Karpas-422 (cell line): ENCODE results near the gene ATP5MC3. TPM values are rescaled to one million over a fixed set of nuclear protein-coding genes. Genes with fewer than 3 reads are reported as not detected.

Source experiments
- DNase-seq: peaks from one replicate; pipeline ENCODE4 v3.0.0-alpha.2; 2015
- H2AFZ ChIP-seq: fragments of 200-600 bp; sonication (generic); 2 replicates; pipeline ENCODE4 v1.6.1; 2014; ENCODE audit warnings: antibody characterized with exemption, low read length, mixed read lengths
- H3K27ac ChIP-seq: fragments of 200-600 bp; sonication (generic); 2 replicates; pipeline ENCODE4 v1.5.1; 2014; ENCODE audit warnings: mild to moderate bottlenecking, low read length, moderate library complexity
- H3K27me3 ChIP-seq: fragments of 200-600 bp; sonication (generic); 2 replicates; pipeline ENCODE4 v1.6.1; 2014; ENCODE audit warnings: low read length, mixed read lengths
- H3K36me3 ChIP-seq: fragments of 200-600 bp; sonication (generic); 2 replicates; pipeline ENCODE4 v1.6.1; 2014; ENCODE audit warnings: low read length, mixed read lengths; ENCODE audit not compliant: insufficient read depth
- H3K4me1 ChIP-seq: fragments of 200-600 bp; sonication (generic); 2 replicates; pipeline ENCODE4 v1.6.1; 2014; ENCODE audit warnings: mild to moderate bottlenecking, low read length, mixed read lengths
- H3K4me2 ChIP-seq: fragments of 200-600 bp; sonication (generic); 2 replicates; pipeline ENCODE4 v1.6.1; 2014; ENCODE audit warnings: low read length, low read depth, mild to moderate bottlenecking; ENCODE audit not compliant: poor library complexity, severe bottlenecking
- H3K4me3 ChIP-seq: fragments of 200-600 bp; sonication (generic); 2 replicates; pipeline ENCODE4 v1.5.1; 2014; ENCODE audit warnings: mild to moderate bottlenecking, antibody characterized with exemption, low read length, mixed read lengths
- H3K79me2 ChIP-seq: fragments of 200-600 bp; sonication (generic); 2 replicates; pipeline ENCODE4 v1.6.1; 2014; ENCODE audit warnings: mild to moderate bottlenecking, low read length, mixed read lengths
- H3K9ac ChIP-seq: fragments of 200-600 bp; sonication (generic); 2 replicates; pipeline ENCODE4 v1.6.0; 2014; ENCODE audit warnings: low read length
- H3K9me2 ChIP-seq: fragments of 200-600 bp; sonication (generic), shearing (Covaris generic); replicated peaks from 2 replicates; pipeline ENCODE4 v1.6.0; 2014; ENCODE audit warnings: mild to moderate bottlenecking, low read length, moderate library complexity; ENCODE audit not compliant: insufficient read depth
- H3K9me3 ChIP-seq: fragments of 300-700, 200-600 bp; sonication (generic); 2 replicates; pipeline ENCODE4 v1.6.1; 2014; ENCODE audit warnings: low read length, mixed read lengths
- H4K20me1 ChIP-seq: fragments of 200-600 bp; sonication (generic); 2 replicates; pipeline ENCODE4 v1.6.1; 2014; ENCODE audit warnings: mild to moderate bottlenecking, antibody characterized with exemption, low read length, low read depth; ENCODE audit not compliant: insufficient read depth
- total RNA-seq: library from RNA; depleted of rRNA; stranded (reverse); fragments of >200 nt; shearing (Covaris generic); gene quantifications from 2 replicates; pipeline ENCODE4 v1.2.3, GENCODE V29; 2014; ENCODE audit warnings: low replicate concordance

ATP5MC3 gene
- total RNA-seq, 1 experiment from 2014 or later: 403 TPM

DNA sequence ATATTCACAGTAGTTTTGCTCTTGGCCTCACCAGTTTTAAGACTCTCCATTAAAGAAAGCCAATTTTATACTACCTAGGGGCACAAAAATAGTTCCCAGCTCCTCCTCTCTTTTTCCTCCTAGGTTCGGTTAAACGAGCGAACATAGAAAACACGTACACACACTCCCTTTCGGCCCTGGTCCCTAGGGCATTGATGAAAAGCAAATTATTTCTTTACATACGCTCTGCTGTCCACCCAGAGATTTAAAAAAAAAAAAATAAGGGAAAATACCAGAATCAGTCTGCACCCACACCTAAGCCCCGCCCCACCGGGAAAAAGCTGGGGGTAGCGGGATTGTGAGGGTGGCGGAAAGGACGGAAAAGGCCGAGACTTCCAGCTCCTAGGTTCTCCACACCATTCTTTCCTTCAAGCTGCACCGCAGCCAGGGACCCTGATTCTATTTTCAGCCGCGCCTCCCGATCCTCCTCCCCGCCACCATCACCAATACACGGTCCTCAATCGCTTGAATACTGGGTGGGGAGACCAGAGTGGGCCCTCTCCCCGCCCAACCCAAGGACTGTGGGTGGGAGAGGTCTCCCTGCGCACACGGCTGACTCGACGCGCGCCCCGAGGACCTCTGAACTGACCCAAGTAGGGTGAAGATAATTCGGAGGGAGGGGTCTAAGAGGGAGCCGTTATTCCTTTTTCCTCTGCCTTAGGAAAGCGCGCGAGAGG lies 14.3 kb downstream of the ATP5MC3 start:
- Histone ChIP-seq H3K36me3 (peaks cover 12% of the 10 kb centered on the region; the same call in 1 of the 2 replicates), H3K27ac (peak overlapping the region; percentile 69), H3K9me2 (no peaks in the 10 kb centered on the region), H3K79me2 (peaks cover 59% of the 10 kb centered on the region), H3K27me3 (no peaks in the 10 kb centered on the region), H2AFZ (peak overlapping the region; percentile 39; the same call in 1 of the 2 replicates), H3K9me3 (no peaks in the 10 kb centered on the region), H3K9ac (peak overlapping the region; percentile 93), H3K4me3 (peak overlapping the region; percentile 90), H3K4me2 (peak overlapping the region; percentile 94), H3K4me1 (peaks cover 32% of the 10 kb centered on the region), H4K20me1 (peaks cover 17% of the 10 kb centered on the region)
- peak; percentile 63 for DNase-seq

DNA sequence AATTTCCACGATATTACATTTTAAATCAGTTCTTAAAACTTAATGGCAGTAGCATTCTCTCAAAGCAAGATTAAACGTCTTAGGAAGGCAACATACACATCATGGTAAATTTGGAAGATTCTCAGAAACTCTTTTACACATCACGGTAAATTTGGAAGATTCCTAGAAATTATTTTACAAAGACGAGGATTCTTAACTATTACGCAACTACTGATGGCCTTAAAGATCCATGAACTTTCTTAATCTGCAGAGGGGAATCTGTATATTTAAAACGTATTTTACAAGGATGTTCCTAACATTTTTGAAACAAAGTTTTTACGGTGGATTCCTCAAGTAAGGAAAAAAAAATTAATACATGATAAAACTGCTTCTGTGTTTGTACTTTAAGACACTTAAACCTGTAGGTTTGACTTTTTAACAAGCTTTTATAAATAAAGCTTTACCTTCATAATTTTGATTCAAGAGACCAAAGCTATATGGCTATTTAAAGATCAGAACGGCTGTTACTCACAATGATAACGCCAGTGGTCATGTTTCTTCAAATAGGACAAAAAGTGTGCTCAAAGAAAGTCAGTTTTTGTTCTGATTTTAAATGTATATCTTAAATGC lies 15.2 kb downstream of the ATP5MC3 start:
- H3K27ac ChIP-seq: peak overlapping the region; percentile 69
- peak overlapping the region; percentile 90 for H3K4me3 ChIP-seq

DNA sequence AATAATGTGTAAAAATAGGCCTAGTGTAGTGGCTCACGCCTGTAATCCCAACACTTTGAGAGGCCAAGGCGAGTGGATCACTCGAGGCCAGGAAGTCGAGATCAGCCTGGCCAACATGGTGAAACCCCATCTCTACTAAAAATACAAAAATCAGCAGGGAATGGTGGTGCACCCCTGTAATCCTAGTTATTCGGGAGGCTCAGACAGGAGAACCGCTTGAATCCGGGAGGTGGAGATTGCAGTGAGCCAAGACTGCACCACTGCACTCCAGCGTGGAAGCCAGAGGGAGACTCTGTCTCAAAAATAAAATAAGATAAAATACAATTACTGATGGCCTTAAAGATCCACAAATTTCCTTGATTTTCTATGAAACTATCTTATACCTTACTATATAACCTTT lies 17.3 kb downstream of the ATP5MC3 start:
- Histone ChIP-seq H3K4me2 (no peak overlapping the region), H3K4me3 (no peak overlapping the region), H3K27me3 (no peaks in the 10 kb centered on the region), H3K4me1 (peaks cover 22% of the 10 kb centered on the region), H3K9me3 (no peaks in the 10 kb centered on the region), H2AFZ (no peak overlapping the region), H3K9ac (no peak overlapping the region), H3K9me2 (no peaks in the 10 kb centered on the region), H3K36me3 (peaks cover 12% of the 10 kb centered on the region; the same call in 1 of the 2 replicates), H3K27ac (no peak overlapping the region), H4K20me1 (peaks cover 24% of the 10 kb centered on the region), H3K79me2 (peaks cover 88% of the 10 kb centered on the region)
- no peak for DNase-seq

More for the DNA sequence above, 15.2 kb downstream of the ATP5MC3 start:
- peak; percentile 43 for DNase-seq
- Histone ChIP-seq H3K4me1 (peaks cover 32% of the 10 kb centered on the region), H3K9ac (peak overlapping the region; percentile 93), H3K36me3 (peaks cover 12% of the 10 kb centered on the region; the same call in 1 of the 2 replicates), H2AFZ (no peak overlapping the region), H3K4me2 (peak overlapping the region; percentile 94), H3K27me3 (no peaks in the 10 kb centered on the region), H3K79me2 (peaks cover 68% of the 10 kb centered on the region), H4K20me1 (peaks cover 20% of the 10 kb centered on the region), H3K9me3 (no peaks in the 10 kb centered on the region), H3K9me2 (no peaks in the 10 kb centered on the region)

DNA sequence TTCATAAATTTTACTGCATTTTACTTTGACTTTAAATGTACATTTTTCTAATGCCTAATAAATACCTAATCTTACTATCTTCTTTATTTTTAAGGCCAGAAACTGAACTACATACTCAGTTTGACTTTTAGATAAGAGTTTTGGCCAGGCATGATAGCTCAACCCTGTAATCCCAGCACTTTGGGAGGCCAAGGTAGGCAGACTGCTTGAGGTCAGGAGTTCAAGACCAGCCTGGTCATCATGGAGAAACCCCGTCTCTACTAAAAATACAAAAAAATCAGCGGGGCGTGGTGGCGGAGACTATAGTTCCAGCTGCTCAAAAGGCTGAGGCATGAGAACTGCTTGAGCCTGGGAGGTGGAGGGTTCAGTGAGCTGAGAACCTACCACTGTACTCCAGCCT lies 22.6 kb downstream of the ATP5MC3 start:
- H2AFZ ChIP-seq: no peak overlapping the region
- H4K20me1 ChIP-seq: peaks cover 7% of the 10 kb centered on the region
- H3K27me3 ChIP-seq: no peaks in the 10 kb centered on the region
- no peaks in the 10 kb centered on the region for H3K9me2 ChIP-seq
- H3K9me3 ChIP-seq: no peaks in the 10 kb centered on the region
- DNase-seq: no peak
- peaks cover 3% of the 10 kb centered on the region; the same call in 1 of the 2 replicates for H3K36me3 ChIP-seq
- H3K27ac ChIP-seq: no peak overlapping the region
- no peak overlapping the region for H3K4me3 ChIP-seq
- no peaks in the 10 kb centered on the region for H3K4me1 ChIP-seq
- no peak overlapping the region for H3K9ac ChIP-seq
- H3K4me2 ChIP-seq: no peak overlapping the region
- H3K79me2 ChIP-seq: peaks cover 96% of the 10 kb centered on the region

DNA sequence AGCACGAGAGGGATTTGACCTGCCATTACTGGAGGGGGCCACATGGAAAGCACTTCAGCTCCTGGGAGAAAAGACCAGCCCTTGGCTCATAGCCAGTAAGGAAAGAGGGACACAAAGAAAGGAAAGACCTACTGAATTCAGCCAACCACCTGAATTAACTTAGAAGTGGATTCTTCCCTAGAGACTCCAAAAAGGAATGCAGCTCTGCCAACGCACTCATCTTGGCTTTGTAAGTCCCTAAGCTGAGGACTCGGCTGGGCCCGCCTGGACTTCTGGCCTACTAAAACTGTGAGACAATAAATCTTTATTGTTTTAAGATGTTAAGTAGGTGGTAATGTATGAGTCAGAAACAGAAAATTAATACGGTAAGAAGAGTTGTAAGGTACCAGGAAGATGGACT lies 25.0 kb downstream of the ATP5MC3 start:
- no peaks in the 10 kb centered on the region for H3K9me2 ChIP-seq
- H3K9me3 ChIP-seq: no peaks in the 10 kb centered on the region
- no peaks in the 10 kb centered on the region for H3K4me1 ChIP-seq
- H4K20me1 ChIP-seq: peaks cover 6% of the 10 kb centered on the region
- DNase-seq: no peak
- no peak overlapping the region for H3K9ac ChIP-seq
- peaks cover 5% of the 10 kb centered on the region; the same call in 1 of the 2 replicates for H3K36me3 ChIP-seq
- H3K4me2 ChIP-seq: no peak overlapping the region
- H3K27me3 ChIP-seq: no peaks in the 10 kb centered on the region
- no peak overlapping the region for H2AFZ ChIP-seq
- H3K27ac ChIP-seq: no peak overlapping the region
- no peak overlapping the region for H3K4me3 ChIP-seq
- peaks cover 100% of the 10 kb centered on the region for H3K79me2 ChIP-seq

DNA sequence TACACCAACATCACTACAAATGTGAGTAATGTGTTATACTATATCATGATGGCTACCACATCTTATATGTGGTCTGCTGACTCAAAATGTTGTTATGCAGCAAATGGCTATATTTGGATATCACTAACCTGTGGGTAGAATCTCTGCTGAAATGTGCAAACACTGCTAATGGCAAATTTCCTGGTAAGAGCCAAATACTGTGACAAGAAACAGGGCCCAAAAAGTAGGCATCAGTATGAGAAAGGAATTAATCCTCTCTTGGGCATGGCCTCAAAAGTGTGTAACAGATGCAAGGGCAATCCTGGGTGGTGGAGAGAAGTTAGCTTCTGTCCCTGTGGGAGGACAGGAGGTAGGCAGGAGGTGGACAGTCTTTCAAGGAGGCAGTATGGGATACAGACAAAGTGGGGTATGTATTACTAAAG lies 26.8 kb downstream of the ATP5MC3 start:
- H3K4me1 ChIP-seq: no peaks in the 10 kb centered on the region
- no peak overlapping the region for H3K27ac ChIP-seq
- H4K20me1 ChIP-seq: no peaks in the 10 kb centered on the region; the same call in 1 of the 2 replicates
- peaks cover 22% of the 10 kb centered on the region; the same call in 1 of the 2 replicates for H3K36me3 ChIP-seq
- no peaks in the 10 kb centered on the region for H3K9me2 ChIP-seq
- no peak overlapping the region for H3K4me2 ChIP-seq
- DNase-seq: no peak
- H3K27me3 ChIP-seq: no peaks in the 10 kb centered on the region
- H3K9ac ChIP-seq: no peak overlapping the region
- no peak overlapping the region for H2AFZ ChIP-seq
- no peak overlapping the region for H3K4me3 ChIP-seq
- no peaks in the 10 kb centered on the region for H3K9me3 ChIP-seq
- peaks cover 100% of the 10 kb centered on the region for H3K79me2 ChIP-seq

DNA sequence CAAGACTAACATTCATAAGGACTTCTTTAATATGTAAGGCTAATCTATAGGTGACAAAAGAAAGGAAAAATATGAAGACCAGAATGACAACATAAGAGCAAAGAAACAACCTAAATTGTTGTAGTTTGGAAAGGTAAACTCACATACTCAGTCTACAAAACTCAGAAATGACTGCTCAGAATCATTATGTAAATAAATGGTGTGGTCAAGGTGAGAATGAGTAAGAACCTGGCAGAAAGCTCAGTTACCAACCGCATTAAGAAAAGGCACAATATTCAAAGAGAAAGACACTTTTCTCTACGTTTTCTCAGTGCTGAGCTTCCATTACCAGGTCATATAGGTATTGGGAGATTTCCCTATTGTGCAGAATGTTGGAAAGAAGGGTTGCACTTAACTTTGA lies 29.3 kb downstream of the ATP5MC3 start:
- H3K27ac ChIP-seq: no peak overlapping the region
- H3K36me3 ChIP-seq: peaks cover 28% of the 10 kb centered on the region

DNA sequence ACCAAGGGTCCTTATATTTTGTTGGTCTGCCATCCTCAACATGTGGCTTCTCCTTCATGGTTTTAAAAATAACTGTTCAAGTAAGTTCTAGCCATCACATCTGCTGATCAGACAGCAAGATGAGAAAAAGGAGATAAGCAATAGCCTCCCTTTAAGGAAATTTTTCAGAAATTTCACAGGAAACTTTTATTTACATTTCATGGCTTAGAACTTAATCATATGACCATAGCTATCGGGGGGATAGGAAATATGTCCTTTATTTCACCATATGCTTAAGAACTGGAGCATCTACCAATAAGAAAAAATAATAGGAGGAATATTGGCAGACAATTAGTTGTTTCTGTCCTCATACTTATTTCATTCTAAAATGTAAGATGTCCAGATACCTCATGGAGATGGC lies 29.7 kb downstream of the ATP5MC3 start:
- peaks cover 30% of the 10 kb centered on the region for H3K36me3 ChIP-seq
- no peaks in the 10 kb centered on the region for H3K9me2 ChIP-seq
- no peak overlapping the region for H3K27ac ChIP-seq
- H3K9me3 ChIP-seq: no peaks in the 10 kb centered on the region
- H3K79me2 ChIP-seq: peaks cover 100% of the 10 kb centered on the region
- no peak for DNase-seq
- H3K4me1 ChIP-seq: no peaks in the 10 kb centered on the region
- no peaks in the 10 kb centered on the region for H3K27me3 ChIP-seq
- H3K4me2 ChIP-seq: no peak overlapping the region
- no peaks in the 10 kb centered on the region; the same call in 1 of the 2 replicates for H4K20me1 ChIP-seq
- no peak overlapping the region for H3K4me3 ChIP-seq
- H3K9ac ChIP-seq: no peak overlapping the region
- no peak overlapping the region for H2AFZ ChIP-seq

More for the DNA sequence above, 29.3 kb downstream of the ATP5MC3 start:
- Histone ChIP-seq H3K9me2 (no peaks in the 10 kb centered on the region), H4K20me1 (no peaks in the 10 kb centered on the region; the same call in 1 of the 2 replicates), H3K9me3 (no peaks in the 10 kb centered on the region), H3K4me3 (no peak overlapping the region), H3K27me3 (no peaks in the 10 kb centered on the region), H3K9ac (no peak overlapping the region), H3K4me1 (no peaks in the 10 kb centered on the region), H3K4me2 (no peak overlapping the region), H2AFZ (no peak overlapping the region), H3K79me2 (peaks cover 100% of the 10 kb centered on the region)
- DNase-seq: no peak
